ENCODE data around the gene MYCBP.
A peak's percentile ranks its signal among the peaks of the same experiment; 100 is the strongest.

Gene MYCBP

DNA sequence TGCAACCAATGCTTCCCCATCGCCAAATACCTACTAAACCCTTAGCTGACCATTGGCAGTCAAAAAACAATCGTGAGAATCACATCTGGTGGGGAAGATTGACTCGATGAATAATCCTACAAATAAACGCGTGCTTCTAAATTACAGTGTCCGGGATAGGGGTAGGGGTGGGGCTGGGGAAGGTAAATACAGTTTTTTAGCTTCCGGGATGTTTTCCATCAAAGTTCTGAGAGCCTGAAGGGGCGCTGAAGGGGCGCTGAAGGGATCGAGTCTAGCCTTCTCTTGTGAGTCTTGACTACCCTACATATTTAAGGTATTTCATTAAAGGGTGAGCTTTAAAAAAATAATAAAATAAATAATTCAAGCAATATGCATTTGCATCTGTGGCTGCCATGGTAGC lies 54.1 kb downstream of the MYCBP start:
- no peak for DNase-seq

DNA sequence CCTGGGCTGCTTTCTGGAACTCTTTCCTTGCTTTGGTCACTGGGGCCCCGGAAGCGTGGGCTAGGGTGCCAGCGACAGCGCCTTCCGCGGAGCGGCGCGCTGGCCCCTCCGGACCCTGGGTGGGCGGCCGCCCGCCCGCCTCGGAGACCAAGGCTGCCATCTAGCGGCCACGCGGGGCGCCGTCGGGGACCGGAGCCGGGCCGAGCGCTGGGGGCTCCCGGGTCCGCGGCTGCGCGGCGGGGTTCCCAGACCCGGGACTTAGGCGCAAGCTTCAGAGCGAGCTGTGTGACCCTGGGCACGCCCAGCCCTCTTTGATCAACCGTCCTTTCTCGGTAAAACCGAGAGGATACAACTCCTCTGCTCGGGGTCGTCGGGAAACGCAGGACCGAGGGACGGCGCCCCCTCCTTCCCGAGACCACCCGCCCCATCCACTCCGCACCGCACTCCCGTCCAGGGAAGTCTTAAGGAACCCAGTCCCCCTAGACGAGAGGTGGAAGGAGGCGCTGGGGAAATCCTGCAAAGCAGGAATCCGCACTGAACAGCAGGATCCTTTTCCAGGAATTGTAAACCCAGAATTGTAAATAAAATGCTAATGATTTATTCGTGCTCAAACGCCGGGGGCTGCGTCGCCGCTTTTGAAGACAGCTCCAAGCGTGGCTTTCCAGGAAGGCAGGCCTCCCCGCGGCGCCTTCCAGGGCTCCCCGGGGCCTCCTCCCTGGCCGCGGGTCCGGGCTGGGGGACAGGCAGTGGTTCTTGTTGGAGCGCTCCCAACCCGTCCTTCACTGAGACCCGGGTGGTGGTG lies 54.8 kb downstream of the MYCBP start:
- peak; percentile 32 for DNase-seq

DNA sequence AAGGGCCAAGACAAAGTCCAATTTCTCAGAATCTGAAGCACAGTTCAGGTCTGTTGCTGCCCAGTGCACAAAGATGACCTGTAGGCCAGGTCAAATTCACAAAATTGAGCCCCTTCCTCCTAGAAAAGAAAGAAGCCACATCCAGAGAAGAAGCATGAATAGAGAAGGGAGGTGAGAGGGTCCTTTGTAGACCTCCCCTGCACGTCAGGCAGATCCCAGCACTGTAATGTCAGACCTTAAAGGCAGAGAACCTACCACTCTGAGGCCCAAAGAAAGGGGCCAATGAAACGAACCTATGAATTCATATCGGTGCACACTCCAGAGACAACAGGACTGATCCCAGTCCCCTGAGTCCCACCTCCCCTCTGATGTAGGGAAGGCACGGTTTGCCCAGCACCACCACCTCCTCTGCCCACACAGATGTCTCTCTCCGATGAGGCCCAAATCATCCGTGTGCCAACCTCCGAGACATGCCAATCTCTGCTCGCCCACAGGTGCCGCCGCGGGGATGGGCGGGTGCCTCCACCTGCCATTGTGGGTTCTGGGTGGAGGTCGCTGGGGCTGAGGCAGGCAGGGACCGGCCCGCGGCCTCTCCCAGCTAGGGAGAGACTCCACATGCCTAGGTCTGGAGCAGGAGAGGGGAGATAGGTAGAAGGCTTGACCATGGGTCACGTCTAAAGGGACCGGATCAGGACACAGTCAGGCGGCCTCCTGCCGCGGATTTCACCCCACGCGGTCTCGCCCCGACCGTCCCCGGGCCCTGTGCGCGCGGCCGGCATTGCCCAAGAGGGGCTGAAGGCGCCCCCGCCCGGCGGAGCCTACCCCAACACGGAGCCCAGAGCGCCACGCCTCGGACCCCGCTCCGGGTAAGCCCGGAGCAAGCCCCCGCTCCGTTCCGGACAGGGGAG lies 55.6 kb downstream of the MYCBP start:
- DNase-seq: no peak

DNA sequence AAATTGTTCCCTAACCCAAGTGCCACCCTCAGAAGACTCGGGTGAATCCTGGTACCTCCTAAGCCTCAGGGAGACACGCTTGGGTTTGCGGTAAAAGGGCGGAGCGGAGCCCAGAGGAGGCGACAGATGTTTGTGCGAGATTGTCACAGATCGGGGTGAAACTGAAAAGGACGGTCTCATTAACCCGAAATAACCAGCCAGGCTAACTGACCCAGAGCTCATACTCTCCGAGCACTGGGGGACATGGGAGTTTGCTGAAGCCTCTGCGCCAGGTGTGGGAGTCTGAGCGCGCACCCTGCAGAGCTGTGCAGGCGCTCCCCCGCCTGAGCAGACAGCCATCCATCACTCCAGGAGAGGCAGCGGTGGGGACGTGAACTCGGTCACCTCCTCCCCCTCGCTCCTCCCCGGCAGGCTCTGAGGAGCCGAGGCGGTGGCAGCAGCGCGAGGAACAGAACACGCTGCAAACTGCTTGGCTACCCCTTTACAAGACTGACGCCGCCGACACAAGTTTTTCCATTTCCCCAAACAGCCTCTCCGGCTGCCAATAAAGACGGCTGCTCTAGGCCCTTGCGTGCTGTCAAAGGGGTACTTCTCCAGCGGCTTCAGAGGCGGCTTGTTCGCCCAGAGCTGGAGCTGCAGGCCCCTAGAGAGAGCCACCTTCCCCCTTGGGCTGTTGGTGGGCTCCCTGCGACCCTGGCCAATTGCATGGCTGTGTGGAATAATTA lies 57.1 kb downstream of the MYCBP start:
- no peak for DNase-seq

DNA sequence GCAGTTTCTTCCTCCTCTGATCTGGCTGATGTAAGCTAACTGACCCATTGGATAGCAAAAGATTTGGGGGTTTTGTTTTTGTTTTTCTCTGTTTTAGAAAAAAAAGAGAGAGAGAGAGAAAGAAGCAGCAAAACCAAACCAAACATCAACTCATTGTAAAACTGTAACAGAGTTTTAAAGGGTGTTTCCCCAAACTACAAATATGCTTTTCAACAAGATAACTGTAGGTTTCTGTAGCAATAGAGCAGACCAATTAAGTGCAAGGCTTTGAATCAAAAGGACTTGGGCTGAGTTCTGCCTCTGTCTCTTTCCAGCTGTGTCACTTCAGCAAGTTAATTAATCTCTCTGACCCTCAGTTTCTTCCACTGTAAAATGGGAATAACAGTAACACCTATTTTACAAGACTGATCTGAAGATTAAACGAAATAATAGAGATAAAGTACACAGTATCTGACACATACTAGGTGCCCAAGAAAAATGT lies 58.1 kb downstream of the MYCBP start:
- no peak for DNase-seq

DNA sequence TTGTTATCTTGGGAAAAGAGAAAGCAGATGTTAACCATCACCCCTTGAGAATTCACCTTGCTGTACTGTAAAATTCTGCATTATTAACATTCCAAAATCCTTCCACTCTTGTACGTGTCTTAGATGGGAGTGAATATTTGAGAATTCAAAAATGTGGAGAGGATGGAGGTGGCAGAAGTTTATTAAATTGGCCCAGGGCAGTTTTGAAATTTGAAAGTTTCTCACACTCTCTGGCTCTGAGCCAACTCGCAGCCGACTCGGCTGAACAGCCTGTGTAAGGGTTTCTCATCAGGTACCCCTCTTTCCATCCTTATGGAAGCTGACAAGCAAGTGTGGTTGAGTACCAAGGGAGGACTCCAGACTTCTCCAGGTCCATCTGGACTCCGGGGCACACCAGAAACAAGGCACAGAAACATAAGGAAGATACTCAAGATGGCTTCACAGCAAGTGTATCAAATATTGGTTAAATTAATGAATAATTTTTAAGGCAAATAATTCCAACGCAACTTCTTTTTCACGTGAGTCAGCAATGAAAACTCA lies 58.6 kb downstream of the MYCBP start:
- no peak for DNase-seq

DNA sequence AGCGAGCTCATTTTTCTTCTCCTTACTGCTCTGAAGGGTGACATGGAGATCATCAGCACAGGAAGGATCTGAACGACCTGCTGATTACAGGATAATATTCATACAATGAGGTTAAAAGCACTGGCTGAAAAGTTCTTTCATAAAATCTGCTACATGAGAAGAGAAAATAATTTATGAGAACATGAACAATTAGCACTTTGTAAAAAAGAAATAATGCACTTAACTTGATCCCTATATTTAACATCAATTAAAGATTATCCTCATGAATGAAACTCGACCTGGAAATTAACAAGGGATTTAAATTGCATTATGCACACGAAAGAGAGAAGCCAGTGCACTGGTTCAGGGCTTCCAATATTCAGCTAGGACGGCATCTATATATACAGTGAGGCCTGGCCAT lies 60.2 kb downstream of the MYCBP start:
- DNase-seq: no peak

Measured in effector CD8-positive, alpha-beta T cell (primary cell).